ENCODE results near the gene TTLL9.

DNA sequence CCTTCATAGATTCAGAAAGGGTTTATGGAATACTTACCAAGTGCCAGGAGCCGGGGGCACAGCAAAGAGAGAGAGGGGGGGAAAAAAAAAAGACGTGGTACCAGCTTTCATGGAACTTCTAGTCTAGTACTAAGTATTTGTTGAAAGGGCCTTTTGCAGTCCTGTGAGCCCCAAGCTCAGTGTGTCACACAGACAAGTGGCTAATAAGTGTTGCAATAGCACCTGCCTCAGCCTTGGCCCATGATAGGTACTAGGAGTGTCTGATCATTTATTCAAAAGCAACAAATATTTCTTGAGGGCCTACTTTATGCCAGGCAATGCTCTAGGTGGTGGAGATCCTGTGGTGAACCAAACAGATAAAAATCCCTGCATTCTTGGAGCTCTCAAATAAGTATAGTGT is 43.4 kb upstream of the TTLL9 start:
- TF ChIP-seq CTCF (conservative IDR thresholded peaks at IDR 0.05; ENCODE audit: low read depth, low read length) (no peak), EZH2 (IDR thresholded peaks at IDR 0.05; ENCODE audit: borderline replicate concordance, low read depth, low read length, poor library complexity, severe bottlenecking) (no peak)
